ENCODE data around the gene CBX8.

Gene CBX8

GRCh38 chr17:79800325-79801155, 3.7 kb upstream of the CBX8 start:
- Mint-ChIP-seq H3K36me3 (peaks cover 15 to 22% of the 10 kb centered on the region in 2 donors), H3K4me1 (peaks cover 43 to 63% of the 10 kb centered on the region in 2 donors), H3K27me3 (peaks cover 43 to 63% of the 10 kb centered on the region in 2 donors), H3K4me3 (peak overlapping the region; percentile 76), H3K9me3 (peaks cover 0 to 19% of the 10 kb centered on the region in 2 donors), H3K27ac (peak overlapping the region; percentile 89)
- DNase-seq (no peak), ATAC-seq (replicated peaks) (no peak)

- H3K36me3 Mint-ChIP-seq: peaks cover 15 to 22% of the 10 kb centered on the region in 2 donors
- peaks cover 35 to 55% of the 10 kb centered on the region in 2 donors for H3K27me3 Mint-ChIP-seq
- peaks cover 0 to 14% of the 10 kb centered on the region in 2 donors for H3K9me3 Mint-ChIP-seq
- peaks cover 35 to 55% of the 10 kb centered on the region in 2 donors for H3K4me1 Mint-ChIP-seq
- DNase-seq (no peak), ATAC-seq (replicated peaks) (no peak)
- H3K27ac Mint-ChIP-seq: peak overlapping the region; percentile 95
- H3K4me3 Mint-ChIP-seq: peak overlapping the region; percentile 66 to 69
Measured at GRCh38 chr17:79799538-79800324, 2.9 kb upstream of the CBX8 start.

GRCh38 chr17:79799174-79799537, 2.3 kb upstream of the CBX8 start:
- Mint-ChIP-seq H3K36me3 (peaks cover 13 to 19% of the 10 kb centered on the region in 2 donors), H3K4me3 (peak overlapping the region; percentile 66 to 69), H3K9me3 (peaks cover 0 to 9% of the 10 kb centered on the region in 2 donors), H3K27ac (peak overlapping the region; percentile 95), H3K27me3 (peaks cover 29 to 49% of the 10 kb centered on the region in 2 donors), H3K4me1 (peaks cover 30 to 50% of the 10 kb centered on the region in 2 donors)
- DNase-seq (no peak), ATAC-seq (replicated peaks) (no peak)

- H3K36me3 Mint-ChIP-seq: peaks cover 14 to 22% of the 10 kb centered on the region in 2 donors
- H3K27ac Mint-ChIP-seq: peak overlapping the region; percentile 70
- peak overlapping the region; percentile 49 to 66 for H3K4me3 Mint-ChIP-seq
- H3K4me1 Mint-ChIP-seq: peaks cover 29 to 45% of the 10 kb centered on the region in 2 donors
- no peak for DNase-seq
- H3K27me3 Mint-ChIP-seq: peaks cover 31 to 46% of the 10 kb centered on the region in 2 donors
- ATAC-seq (replicated peaks): no peak
- H3K9me3 Mint-ChIP-seq: peaks cover 0 to 8% of the 10 kb centered on the region in 2 donors
Measured at GRCh38 chr17:79798299-79799173, 1.7 kb upstream of the CBX8 start.

- Mint-ChIP-seq H3K4me3 (peak overlapping the region; percentile 49 to 86), H3K4me1 (peaks cover 29 to 43% of the 10 kb centered on the region in 2 donors), H3K9me3 (peaks cover 0 to 7% of the 10 kb centered on the region in 2 donors), H3K27me3 (peaks cover 31 to 39% of the 10 kb centered on the region in 2 donors), H3K27ac (no peak overlapping the region), H3K36me3 (peaks cover 14 to 22% of the 10 kb centered on the region in 2 donors)
- ATAC-seq (replicated peaks) (peak; percentile 14 to 27), DNase-seq (no peak)
Measured at GRCh38 chr17:79797492-79798298, 818 bp upstream of the CBX8 start.

GRCh38 chr17:79796444-79796762, 474 bp downstream of the CBX8 start:
- peaks cover 12 to 17% of the 10 kb centered on the region in 2 donors for H3K36me3 Mint-ChIP-seq
- H3K4me1 Mint-ChIP-seq: peaks cover 25 to 38% of the 10 kb centered on the region in 2 donors
- peaks cover 0 to 5% of the 10 kb centered on the region in 2 donors for H3K9me3 Mint-ChIP-seq
- ATAC-seq (replicated peaks) (no peak), DNase-seq (no peak)
- H3K4me3 Mint-ChIP-seq: peak overlapping the region; percentile 86 to 90
- no peak overlapping the region for H3K27ac Mint-ChIP-seq
- peaks cover 30 to 40% of the 10 kb centered on the region in 2 donors for H3K27me3 Mint-ChIP-seq

GRCh38 chr17:79795795-79796443, 958 bp downstream of the CBX8 start:
- Mint-ChIP-seq H3K4me1 (peaks cover 27 to 40% of the 10 kb centered on the region in 2 donors), H3K27ac (no peak overlapping the region)
- ATAC-seq (replicated peaks): no peak

GRCh38 chr17:79794659-79795511, 2.0 kb downstream of the CBX8 start:
- no peak for DNase-seq
- Mint-ChIP-seq H3K27me3 (peaks cover 34 to 41% of the 10 kb centered on the region in 2 donors), H3K27ac (no peak overlapping the region), H3K4me1 (peaks cover 21 to 40% of the 10 kb centered on the region in 2 donors), H3K36me3 (peaks cover 9 to 13% of the 10 kb centered on the region in 2 donors), H3K9me3 (peaks cover 0 to 3% of the 10 kb centered on the region in 2 donors), H3K4me3 (no peak overlapping the region)
- no peak for ATAC-seq (replicated peaks)

More at GRCh38 chr17:79795795-79796443, 958 bp downstream of the CBX8 start:
- DNase-seq: no peak
- Mint-ChIP-seq H3K27me3 (peaks cover 32 to 41% of the 10 kb centered on the region in 2 donors), H3K9me3 (peaks cover 0 to 5% of the 10 kb centered on the region in 2 donors), H3K36me3 (peaks cover 12 to 17% of the 10 kb centered on the region in 2 donors), H3K4me3 (peak overlapping the region; percentile 86 to 90)

GRCh38 chr17:79793924-79794304, 3.0 kb downstream of the CBX8 start:
- no peak for DNase-seq
- no peak for ATAC-seq (replicated peaks)
- H3K27me3 Mint-ChIP-seq: peaks cover 33 to 40% of the 10 kb centered on the region in 2 donors

GRCh38 chr17:79792984-79793923, 3.6 kb downstream of the CBX8 start:
- Mint-ChIP-seq H3K4me3 (no peak overlapping the region), H3K9me3 (no peaks in the 10 kb centered on the region), H3K27me3 (peaks cover 33 to 40% of the 10 kb centered on the region in 2 donors), H3K27ac (peak overlapping the region; percentile 87), H3K36me3 (peaks cover 3 to 5% of the 10 kb centered on the region in 2 donors), H3K4me1 (peaks cover 13 to 32% of the 10 kb centered on the region in 2 donors)
- DNase-seq: no peak
- ATAC-seq (replicated peaks): no peak

More at GRCh38 chr17:79793924-79794304, 3.0 kb downstream of the CBX8 start:
- Mint-ChIP-seq H3K27ac (peak overlapping the region; percentile 87), H3K9me3 (no peaks in the 10 kb centered on the region), H3K4me3 (no peak overlapping the region), H3K36me3 (peaks cover 5 to 8% of the 10 kb centered on the region in 2 donors), H3K4me1 (peaks cover 17 to 38% of the 10 kb centered on the region in 2 donors)

GRCh38 chr17:79792341-79792871, 4.5 kb downstream of the CBX8 start:
- ATAC-seq (replicated peaks): no peak
- no peak overlapping the region for H3K27ac Mint-ChIP-seq
- peaks cover 3 to 5% of the 10 kb centered on the region in 2 donors for H3K36me3 Mint-ChIP-seq
- DNase-seq: no peak
- peaks cover 13 to 29% of the 10 kb centered on the region in 2 donors for H3K4me1 Mint-ChIP-seq
- no peak overlapping the region for H3K4me3 Mint-ChIP-seq
- H3K27me3 Mint-ChIP-seq: peaks cover 38 to 45% of the 10 kb centered on the region in 2 donors
- no peaks in the 10 kb centered on the region for H3K9me3 Mint-ChIP-seq

Measured in stimulated activated naive B cell treated with anti-CD40 and anti-IgM and Interleukin-4, amounts not matched to agents 10 μg/mL and 1 μg/mL and 100 μg/mL, for 72 hours (primary cell).